GM21526 (cell line): ENCODE measurements around the gene ENTPD1.
"Not testable (repeated sequence)": the region's sequence is repeated elsewhere in the genome, so short reads cannot be mapped to it uniquely, and the experiment has no call there.

Experiments
- ATAC-seq: cut with Tn5 transposase; IDR thresholded peaks from one replicate; pipeline ENCODE4 v1.9.1; 2021; ENCODE audit warnings: moderate library complexity; ENCODE audit not compliant: unreplicated experiment, low FRiP score

The ENTPD1 gene

GRCh38 chr10:95793401-95794045 lies 37.6 kb downstream of the ENTPD1 start:
- ATAC-seq, result no peak

GRCh38 chr10:95794195-95794594 lies 38.2 kb downstream of the ENTPD1 start:
- no peak for ATAC-seq

GRCh38 chr10:95795602-95796001 lies 39.6 kb downstream of the ENTPD1 start:
- no peak for ATAC-seq

- no peak for ATAC-seq
Measured at GRCh38 chr10:95796504-95796903, 40.5 kb downstream of the ENTPD1 start.

- ATAC-seq, result no peak
Measured at GRCh38 chr10:95798096-95798855, 42.3 kb downstream of the ENTPD1 start.

GRCh38 chr10:95800286-95800685 lies 44.3 kb downstream of the ENTPD1 start:
- ATAC-seq, result not testable (repeated sequence)

GRCh38 chr10:95806687-95807380 lies 50.9 kb downstream of the ENTPD1 start:
- ATAC-seq, result not testable (repeated sequence)

GRCh38 chr10:95808705-95809308 lies 52.8 kb downstream of the ENTPD1 start:
- ATAC-seq, result not testable (repeated sequence)

- ATAC-seq, result no peak
Measured at GRCh38 chr10:95809370-95810197, 53.6 kb downstream of the ENTPD1 start.

GRCh38 chr10:95810198-95810976 lies 54.4 kb downstream of the ENTPD1 start:
- ATAC-seq, result no peak

- ATAC-seq, result no peak
Measured at GRCh38 chr10:95813054-95813685, 57.2 kb downstream of the ENTPD1 start.

GRCh38 chr10:95814011-95814727 lies 58.2 kb downstream of the ENTPD1 start:
- no peak for ATAC-seq

- ATAC-seq, result no peak
Measured at GRCh38 chr10:95815133-95815532, 59.2 kb downstream of the ENTPD1 start.

- ATAC-seq, result no peak
Measured at GRCh38 chr10:95815701-95816240, 59.8 kb downstream of the ENTPD1 start.

GRCh38 chr10:95818010-95818409 lies 62.0 kb downstream of the ENTPD1 start:
- no peak for ATAC-seq

- ATAC-seq, result no peak
Measured at GRCh38 chr10:95818668-95819067, 62.7 kb downstream of the ENTPD1 start.

- ATAC-seq, result no peak
Measured at GRCh38 chr10:95819620-95820329, 63.8 kb downstream of the ENTPD1 start.
